ENCODE results near the gene NTM.

The NTM gene

DNA sequence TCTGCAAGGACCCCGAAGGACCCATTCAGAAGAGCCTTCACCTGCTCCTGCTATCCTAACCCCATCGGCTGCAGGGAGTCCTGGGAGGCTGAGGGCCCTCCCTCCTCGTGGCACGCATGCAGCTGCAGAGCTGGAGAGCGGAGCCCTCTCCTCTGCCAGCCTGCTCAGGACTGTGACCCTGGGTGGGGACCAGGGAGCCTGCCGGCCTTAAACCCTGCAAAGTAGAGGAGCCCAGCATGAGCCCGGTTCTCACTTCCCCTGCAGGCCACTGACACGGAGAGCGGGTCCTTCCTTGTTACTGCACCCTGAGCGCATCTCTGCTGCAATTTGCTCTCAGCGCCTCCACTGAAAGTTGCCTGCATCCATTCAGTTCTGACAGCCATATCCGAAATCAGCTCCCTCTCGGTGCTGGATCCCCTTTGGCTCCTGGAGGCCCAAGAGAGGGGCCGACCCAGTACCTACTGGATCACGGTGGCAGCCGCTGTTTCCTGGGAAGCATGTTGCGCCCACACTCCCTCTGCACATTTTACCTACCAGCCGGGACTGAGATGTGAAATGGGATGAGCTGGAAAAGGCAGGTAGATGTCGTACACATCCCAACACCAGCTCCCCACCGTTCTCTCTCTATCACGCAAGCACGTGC lies 312.1 kb downstream of the NTM start:
- TF ChIP-seq, protein P1, sequence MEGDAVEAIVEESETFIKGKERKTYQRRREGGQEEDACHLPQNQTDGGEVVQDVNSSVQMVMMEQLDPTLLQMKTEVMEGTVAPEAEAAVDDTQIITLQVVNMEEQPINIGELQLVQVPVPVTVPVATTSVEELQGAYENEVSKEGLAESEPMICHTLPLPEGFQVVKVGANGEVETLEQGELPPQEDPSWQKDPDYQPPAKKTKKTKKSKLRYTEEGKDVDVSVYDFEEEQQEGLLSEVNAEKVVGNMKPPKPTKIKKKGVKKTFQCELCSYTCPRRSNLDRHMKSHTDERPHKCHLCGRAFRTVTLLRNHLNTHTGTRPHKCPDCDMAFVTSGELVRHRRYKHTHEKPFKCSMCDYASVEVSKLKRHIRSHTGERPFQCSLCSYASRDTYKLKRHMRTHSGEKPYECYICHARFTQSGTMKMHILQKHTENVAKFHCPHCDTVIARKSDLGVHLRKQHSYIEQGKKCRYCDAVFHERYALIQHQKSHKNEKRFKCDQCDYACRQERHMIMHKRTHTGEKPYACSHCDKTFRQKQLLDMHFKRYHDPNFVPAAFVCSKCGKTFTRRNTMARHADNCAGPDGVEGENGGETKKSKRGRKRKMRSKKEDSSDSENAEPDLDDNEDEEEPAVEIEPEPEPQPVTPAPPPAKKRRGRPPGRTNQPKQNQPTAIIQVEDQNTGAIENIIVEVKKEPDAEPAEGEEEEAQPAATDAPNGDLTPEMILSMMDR (IDR thresholded peaks at IDR 0.05; ENCODE audit: insufficient read depth, low read depth, low read length, missing control alignments) = no peak

GRCh38 chr11:131683131-131683530 lies 312.7 kb downstream of the NTM start:
- no peak overlapping the region for H3K4me3 ChIP-seq (ENCODE audit: low read depth, low read length)
- TF ChIP-seq, protein P1 (IDR thresholded peaks at IDR 0.05; ENCODE audit: insufficient read depth, low read depth, low read length, missing control alignments) = no peak
- no peak for DNase-seq (ENCODE audit: low read depth)

More for the DNA sequence above, 312.1 kb downstream of the NTM start:
- no peak for DNase-seq (ENCODE audit: low read depth)
- no peak overlapping the region for H3K4me3 ChIP-seq (ENCODE audit: low read depth, low read length)

DNA sequence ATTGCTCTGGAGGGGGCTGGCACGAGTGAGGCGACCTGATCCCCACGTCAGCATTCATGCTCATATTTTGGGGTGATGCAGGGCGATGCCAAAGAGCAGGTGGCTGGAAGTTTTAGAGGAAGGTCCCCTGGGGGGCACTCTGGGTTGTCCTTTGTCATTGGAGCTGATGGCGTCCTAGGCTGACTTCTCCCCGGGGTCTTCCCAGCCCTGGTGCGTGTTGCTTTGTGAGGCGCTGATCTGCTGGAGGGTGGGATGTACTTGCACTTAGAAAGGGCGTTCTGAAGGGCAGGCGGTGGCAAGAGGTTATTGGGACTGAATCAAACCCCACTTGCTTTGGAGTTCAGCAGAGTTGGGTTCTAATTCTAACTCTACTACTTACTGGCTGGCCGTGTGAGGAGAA lies 313.3 kb downstream of the NTM start:
- TF ChIP-seq, protein P1 (IDR thresholded peaks at IDR 0.05; ENCODE audit: insufficient read depth, low read depth, low read length, missing control alignments) = no peak
- H3K4me3 ChIP-seq (ENCODE audit: low read depth, low read length) = no peak overlapping the region
- DNase-seq (ENCODE audit: low read depth) = no peak

DNA sequence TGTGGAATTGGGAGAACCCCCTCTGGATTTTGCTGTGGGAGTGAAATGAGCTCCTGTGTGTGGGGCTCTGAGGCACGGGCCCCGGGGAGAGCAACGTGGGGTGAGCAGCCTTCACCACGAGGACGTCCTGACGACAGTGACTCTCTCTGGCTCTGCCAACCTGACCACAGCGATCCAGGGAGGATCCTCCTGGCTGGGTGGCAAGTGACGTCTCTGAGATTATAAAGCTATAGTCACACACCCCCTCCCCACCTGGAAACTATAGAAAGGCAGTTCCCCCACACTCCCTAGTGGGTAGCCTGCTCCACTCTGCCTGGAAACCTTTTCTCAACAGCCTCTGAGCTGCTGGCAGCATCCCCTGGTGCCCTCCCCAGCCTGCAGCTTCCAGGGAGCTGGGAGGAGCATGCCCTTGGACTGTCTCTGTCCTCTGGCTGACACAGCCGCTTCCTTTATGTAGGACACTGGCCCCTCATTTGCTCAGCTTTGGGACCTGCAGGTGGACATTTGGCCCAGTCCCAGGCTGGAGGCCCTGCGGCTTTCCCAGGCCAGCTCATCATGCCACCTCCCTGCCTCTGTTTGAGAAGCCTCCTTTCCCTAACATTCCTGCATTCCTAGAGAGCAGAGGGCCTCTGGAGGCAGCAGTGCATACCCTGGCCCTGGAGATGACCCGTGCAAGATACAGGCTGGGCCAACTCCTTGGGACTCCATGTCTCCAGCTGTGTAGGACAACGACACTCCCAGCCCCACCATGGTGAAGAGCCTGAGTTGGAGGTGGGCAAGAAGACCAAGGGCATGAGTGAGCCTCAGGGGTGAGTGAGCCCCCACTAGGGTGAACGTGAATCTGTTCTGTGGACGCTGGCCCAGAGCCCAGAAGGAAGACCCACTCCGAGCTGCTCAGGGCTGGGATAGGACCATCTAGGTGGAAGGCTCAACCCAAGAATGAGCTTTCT lies 314.0 kb downstream of the NTM start:
- TF ChIP-seq, protein P1 (IDR thresholded peaks at IDR 0.05; ENCODE audit: insufficient read depth, low read depth, low read length, missing control alignments) = no peak
- H3K4me3 ChIP-seq (ENCODE audit: low read depth, low read length) = no peak overlapping the region
- DNase-seq (ENCODE audit: low read depth) = no peak

- TF ChIP-seq, protein P1 (IDR thresholded peaks at IDR 0.05; ENCODE audit: insufficient read depth, low read depth, low read length, missing control alignments) = no peak
- DNase-seq (ENCODE audit: low read depth) = no peak
- no peak overlapping the region for H3K4me3 ChIP-seq (ENCODE audit: low read depth, low read length)
Measured at GRCh38 chr11:131685206-131685605, 314.8 kb downstream of the NTM start.

GRCh38 chr11:131685906-131686305 lies 315.5 kb downstream of the NTM start:
- TF ChIP-seq, protein P1 (IDR thresholded peaks at IDR 0.05; ENCODE audit: insufficient read depth, low read depth, low read length, missing control alignments) = no peak
- no peak for DNase-seq (ENCODE audit: low read depth)
- H3K4me3 ChIP-seq (ENCODE audit: low read depth, low read length) = no peak overlapping the region

Data from GM12865 (cell line).